Activated T-helper 9 cell treated with anti-CD3 and anti-CD28 coated beads, Interleukin-2, amount 50 U/mL, for 16 hours (primary cell): Measurements from ENCODE around the gene CPNE6.
A peak's percentile ranks its signal among the peaks of the same experiment; 100 is the strongest.

Experiments
- DNase-seq: peaks from one replicate; pipeline ENCODE4 v3.0.0-alpha.2; 2020; ENCODE audit warnings: low read depth

Gene CPNE6

DNA sequence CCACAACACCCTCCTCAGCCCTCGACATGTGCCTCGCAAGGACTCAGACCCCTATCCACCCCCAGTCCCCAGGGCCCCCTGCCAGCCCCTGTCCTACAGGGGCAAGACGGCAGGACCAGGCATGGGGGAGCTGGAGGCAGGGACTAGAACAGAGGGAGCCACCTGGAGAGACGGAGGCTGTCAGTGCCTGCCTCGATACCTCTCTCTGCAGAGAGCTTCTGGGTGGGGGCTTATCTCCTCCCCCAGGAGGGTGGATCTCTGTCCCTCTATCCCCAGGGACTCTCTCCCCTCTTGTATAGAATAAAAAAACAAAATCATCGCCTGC, 2.0 kb upstream of the CPNE6 start:
- no peak for DNase-seq

DNA sequence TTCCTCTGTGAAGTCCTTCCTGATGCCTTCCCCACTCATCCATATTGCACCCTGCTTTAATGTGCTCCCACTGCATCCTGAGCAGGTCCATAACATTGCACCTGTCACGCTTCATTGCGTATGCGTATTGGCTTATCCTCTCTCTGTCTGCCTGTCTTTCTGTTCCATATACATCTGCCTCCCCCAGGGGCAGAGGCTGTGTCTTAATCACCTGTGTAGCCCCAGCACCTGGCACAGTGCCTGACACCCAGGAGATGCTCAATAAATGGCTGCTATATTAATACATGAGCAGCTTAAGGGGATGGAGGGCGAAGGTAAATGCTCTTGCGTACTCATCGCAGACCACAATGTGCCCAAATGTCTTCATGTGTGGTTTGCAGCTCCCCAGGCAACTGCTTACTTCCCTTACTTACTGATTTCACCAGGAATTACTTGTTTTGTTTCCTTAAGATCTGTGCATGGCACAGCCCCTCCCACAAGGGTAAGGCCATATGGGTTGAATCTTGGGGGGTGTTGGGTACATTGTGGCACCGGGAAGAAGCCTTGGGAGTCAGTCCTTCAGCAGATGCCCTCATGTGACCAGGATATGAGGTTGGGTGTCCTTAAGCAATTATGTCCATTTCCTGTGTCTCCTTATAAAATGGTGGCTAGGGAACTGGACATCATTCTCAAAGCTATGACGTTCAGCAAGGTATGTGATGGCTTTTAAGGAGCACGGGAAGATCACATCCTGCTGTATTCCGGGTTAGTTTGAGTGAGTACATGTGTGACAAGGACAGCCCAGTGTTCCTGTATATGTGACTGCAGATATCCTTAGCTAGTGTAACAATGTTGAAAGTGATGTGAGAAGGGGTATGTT, 848 bp upstream of the CPNE6 start:
- DNase-seq: no peak

DNA sequence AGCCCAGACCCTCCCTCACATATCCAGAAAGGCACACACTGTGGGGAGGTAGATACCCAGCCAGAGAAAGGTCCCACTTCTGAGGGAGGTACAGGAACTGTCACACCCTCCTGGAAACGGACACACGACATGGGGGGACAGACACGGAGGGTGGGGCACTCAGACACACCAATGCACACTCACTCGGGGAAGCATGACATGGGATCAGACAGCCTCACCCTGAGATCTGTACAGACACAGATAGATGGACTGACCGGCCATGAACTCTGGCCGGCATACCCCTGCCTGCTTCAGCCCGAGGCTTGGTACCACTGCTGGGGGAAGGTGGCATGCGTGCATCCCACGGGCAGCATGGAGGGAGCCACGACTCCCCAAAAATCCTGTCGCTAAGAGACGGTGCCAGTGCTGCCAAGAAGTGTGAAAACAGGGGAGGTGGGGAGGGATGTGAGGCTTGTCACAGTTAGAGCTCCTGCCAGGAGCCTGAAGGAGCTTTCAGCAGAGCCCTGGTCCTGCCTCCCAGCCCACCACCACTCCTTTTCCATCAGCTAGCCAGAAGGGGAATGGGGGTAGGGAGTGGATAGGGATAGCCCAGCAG, 571 bp downstream of the CPNE6 start:
- no peak for DNase-seq

DNA sequence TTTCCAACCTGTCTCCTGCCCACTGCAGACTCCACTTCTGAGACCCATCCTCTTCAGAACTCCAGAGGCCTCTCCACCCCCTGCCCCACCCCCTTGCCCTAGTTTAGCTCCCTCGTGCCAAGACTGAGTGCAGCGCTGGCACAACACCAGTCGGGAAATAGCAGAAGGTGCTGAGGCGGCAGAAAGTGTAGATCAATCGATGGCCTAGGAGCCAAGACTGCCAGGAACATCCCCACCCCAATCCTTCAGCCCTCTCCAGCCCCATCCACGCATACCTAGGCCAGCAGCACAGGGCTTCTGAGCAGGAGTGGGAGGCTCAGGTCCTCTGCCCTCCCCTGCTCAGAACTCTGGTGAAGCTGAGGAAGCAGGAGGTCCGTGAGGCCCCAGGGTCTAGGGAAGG, 1.1 kb downstream of the CPNE6 start:
- DNase-seq: no peak

DNA sequence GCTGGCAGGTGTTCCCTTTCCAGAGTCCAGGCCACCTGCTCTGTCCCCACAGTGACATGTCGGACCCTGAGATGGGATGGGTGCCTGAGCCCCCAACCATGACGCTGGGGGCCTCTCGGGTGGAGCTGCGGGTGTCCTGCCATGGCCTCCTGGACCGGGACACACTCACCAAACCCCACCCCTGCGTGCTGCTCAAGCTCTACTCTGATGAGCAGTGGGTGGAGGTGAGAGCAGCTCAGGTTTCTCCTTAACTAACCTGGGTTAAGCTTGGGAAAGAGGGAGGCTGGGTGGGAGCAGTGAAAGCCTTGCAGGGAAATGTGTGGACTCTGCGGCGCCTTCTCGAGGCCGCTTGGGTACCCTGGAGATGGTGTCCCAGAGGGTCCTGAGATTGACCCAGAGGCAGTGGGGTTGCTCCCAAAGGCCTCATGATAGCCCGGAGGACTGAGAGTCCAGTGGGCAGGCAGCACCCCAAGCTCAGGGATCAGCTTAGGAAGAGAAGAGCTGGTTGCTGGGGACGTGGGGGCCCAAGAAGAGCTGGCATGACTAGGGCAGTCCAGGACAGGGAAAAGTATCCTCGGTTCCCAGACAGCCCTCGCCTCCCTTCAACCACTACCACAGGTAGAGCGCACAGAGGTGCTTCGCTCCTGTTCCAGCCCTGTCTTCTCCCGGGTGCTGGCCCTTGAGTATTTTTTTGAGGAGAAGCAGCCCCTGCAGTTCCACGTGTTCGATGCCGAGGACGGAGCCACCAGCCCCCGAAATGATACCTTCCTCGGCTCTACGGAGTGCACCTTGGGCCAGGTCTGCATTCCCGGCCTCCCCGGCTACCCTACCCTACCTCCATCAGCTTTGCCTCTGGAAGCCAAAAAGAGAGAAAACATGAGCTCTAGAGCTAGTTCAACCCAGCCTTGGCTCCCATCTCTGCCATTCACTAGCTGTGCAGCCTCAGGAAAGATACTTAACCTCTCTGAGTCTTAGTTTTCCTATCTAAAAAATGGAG, 1.8 kb downstream of the CPNE6 start:
- DNase-seq: no peak

DNA sequence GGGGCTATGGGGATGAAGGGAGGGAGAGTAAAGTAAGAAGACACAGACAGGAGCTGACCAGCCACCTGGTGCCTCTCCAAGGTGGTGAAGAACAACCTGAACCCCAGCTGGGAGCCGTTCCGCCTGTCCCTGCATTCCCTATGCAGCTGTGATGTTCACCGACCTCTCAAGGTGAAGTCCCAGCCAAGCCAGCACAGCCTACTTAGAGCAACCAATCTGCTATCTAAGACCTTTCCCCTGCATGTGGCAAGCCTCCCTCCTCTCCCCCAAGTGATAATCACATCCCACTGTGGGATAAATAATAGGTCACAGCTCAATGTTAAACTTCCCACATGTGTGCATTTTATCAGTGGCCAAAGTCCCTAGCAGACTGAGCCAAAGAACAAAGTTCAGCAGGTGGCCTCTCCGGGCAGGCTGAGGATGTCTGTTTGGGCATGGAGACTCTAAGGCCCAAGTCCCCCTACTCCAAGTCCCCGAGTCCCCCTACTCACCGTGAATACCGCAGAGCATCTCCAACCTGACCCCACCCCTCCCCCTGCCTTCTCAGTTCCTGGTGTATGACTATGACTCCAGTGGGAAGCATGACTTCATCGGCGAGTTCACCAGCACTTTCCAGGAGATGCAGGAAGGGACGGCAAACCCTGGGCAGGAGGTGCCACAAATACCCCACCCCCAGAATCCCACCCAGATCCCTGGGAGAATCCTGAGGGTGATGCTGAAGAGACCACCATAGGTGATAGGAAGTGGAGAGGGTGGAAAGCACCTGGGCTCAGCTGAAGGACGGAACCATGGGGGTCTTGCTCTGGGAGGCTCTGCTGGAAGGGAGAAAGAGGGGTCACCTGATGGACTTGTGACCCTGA, 3.5 kb downstream of the CPNE6 start:
- no peak for DNase-seq

DNA sequence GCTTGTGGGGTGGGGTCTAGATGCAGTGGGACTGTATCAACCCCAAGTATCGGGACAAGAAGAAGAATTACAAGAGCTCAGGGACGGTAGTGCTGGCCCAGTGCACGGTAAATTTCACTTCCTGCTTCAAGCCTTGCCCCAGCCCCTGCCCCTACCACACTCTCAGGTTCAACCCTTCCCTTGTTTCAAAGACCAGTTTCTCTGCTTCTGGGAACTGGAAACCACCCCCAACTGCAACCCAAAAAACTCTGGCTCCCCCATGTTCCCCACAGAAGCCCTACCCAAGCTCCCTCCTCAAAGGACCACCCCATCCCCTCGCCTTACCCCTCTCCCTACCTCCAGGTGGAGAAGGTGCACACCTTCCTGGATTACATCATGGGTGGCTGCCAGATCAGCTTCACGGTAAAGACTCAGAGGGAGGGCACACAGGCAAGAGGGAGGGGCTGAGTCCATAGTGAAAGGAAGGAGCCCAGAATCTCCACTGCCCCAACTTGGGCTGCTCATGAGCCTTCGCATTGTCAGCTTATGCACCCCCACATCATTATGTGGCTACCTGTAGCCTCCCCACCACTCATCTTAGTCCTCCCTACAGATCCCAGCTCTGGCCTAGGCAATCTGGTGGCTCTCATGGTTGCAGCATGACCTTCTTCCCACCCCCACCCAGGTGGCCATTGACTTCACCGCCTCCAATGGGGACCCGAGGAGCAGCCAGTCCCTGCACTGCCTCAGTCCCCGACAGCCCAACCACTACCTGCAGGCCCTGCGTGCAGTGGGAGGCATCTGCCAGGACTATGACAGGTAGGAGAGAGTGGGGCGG, 4.3 kb downstream of the CPNE6 start:
- DNase-seq: no peak

DNA sequence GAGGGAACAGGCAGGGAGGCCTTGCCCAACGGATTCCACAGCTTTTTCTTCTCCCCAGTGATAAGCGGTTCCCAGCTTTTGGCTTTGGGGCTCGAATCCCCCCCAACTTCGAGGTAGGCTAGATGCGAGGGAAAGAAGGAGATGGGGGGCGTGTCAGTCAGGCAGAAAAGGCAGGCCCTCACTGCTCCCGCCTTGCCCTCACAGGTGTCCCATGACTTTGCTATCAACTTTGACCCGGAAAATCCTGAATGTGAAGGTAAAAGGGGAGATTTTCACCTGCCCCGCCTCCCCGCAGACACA, 4.9 kb downstream of the CPNE6 start:
- DNase-seq: no peak

DNA sequence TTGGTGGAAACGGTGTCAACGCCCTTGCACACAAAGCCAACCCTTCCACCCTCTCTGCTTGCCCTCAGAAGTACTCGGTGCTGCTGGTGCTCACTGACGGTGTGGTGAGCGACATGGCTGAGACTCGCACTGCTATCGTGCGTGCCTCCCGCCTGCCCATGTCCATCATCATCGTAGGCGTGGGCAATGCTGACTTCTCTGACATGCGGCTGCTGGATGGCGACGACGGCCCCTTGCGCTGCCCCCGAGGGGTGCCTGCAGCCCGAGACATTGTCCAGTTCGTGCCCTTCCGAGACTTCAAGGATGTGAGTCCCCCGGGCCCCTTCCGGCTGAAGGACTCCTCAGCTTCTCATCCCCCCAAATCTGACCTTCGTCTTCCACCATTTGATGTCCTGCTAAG, 5.7 kb downstream of the CPNE6 start:
- DNase-seq: no peak

DNA sequence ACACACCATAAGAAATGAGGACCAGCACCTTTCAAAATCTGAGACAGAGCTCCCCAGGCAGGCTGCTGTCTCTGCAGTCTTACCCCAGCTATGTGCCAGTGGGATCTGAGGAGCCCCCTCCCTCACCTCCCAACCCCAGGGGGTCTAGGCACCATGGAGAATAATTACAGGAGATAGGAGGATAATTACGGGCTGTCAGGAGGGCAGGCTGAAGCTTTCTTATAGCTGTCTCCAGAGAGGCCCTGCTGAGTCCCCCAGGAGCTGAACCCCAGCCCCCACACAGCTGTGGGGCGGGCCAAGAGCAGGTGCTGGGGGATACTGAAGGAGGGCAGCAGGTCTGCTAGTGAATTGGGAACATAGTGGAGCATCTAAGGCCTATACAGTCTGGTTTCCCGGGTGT, 6.8 kb downstream of the CPNE6 start:
- DNase-seq: no peak

DNA sequence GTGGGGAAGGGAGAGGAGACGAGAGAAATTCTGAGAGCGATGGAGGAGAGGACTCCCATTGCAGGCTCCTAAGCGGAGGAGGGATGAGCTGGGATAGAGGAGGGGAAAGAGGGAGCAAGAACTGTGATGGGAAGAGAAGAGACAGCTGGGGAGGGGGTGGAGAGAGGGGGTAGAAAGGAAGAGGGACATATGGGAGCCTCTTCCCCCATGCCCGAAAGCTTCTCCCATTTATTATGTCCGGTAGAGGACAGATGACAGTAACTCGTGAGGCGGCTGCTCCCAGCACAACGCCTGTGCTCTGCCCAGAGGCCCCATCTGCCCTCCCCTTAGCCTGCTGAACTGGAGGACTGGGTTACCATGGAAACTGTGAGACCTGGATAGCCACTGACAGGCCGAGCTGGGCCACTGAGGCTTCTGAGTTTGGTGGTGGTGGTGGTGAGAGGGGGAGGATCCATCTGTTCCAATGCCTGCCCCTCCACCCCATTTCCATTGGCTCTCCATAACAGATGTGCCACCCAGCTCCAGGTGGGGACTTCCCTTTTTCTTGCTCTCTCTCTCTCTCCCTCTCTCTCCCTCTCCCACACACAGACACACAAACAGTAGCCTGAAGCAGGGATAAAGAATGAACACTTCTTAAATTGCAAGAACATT, 8.3 kb downstream of the CPNE6 start:
- no peak for DNase-seq

DNA sequence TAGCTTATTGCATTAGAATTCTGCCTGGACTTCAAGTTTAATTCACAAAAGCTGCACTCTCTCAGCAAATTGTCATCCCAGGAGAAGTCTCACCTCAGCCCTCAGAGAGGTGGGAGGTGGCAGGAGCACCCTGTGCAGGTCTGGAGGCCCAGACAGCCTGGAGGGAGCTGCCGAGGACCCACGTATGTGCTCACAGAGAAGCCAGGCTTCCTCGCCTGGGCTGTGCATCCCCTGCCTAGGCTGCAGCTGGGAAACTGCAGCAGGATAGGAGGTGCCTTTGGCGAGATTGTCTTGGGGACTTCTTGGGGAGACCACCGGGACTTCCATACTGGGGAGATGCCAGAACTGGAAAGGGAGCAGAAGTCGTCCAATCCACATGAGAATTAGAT, 8.8 kb downstream of the CPNE6 start:
- no peak for DNase-seq

DNA sequence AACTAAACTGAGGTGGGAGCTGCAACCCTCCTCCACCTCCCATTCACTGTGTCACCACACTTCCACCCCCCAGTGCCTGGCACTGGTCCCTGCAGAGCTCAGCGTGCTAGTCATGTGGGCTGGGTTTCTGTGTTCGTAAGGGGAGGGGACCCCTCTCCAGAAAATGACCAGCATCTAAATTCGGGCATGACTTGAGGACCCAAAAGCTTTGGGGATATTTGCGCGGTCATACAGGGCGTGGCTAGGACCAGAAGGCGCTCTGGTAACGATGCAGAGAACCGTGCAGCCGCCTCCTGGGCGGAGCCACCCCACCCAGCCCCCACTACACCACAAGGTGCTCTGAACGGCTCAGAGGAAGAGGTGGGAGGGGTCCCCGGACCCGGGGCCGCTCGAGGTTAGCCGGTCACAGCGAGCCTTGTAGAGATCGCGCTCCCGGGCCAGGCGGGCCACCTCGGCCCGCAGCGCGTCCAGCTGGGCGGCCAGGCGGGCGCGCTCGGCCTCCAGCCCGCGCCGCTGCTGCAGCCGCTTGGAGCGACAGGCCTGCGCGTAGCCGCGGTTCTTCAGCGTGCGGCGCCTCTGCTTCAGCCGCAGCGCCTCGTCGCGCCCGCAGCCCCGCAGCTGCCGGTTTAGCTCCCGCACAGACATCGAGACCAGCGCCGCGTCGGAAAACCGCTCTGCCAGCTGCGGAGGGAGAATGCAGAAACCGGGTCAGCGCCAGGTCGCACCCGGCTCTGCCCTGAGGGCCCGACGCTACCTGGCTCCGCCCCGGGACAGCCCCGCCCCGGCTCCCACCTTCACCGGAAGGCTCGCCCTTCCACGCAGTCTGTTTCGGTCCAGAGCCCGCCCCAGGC, 9.8 kb downstream of the CPNE6 start:
- DNase-seq: peak; percentile 58

DNA sequence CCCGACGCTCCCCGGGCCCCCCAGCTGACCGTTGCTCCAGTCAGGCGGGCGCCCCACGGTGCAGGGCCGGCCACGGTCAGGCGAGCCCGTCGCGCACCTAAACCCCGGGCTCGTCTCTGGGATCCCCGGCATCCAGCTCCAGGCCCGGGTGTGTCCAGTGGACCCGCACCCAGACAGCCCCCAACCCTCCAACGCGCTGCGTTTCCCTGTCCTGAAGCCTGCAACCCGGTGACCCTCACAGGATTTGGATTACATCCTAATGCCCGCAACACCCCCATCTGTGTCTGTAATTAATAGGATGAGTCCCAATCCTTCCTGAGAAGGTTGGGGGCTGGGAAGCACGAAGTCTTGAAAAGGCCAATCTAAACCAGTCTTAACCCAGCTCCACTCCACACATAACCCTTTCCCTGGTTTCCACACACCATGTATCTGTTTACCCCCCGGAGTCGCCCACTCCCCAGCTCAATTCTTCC, 10.4 kb downstream of the CPNE6 start:
- no peak for DNase-seq

DNA sequence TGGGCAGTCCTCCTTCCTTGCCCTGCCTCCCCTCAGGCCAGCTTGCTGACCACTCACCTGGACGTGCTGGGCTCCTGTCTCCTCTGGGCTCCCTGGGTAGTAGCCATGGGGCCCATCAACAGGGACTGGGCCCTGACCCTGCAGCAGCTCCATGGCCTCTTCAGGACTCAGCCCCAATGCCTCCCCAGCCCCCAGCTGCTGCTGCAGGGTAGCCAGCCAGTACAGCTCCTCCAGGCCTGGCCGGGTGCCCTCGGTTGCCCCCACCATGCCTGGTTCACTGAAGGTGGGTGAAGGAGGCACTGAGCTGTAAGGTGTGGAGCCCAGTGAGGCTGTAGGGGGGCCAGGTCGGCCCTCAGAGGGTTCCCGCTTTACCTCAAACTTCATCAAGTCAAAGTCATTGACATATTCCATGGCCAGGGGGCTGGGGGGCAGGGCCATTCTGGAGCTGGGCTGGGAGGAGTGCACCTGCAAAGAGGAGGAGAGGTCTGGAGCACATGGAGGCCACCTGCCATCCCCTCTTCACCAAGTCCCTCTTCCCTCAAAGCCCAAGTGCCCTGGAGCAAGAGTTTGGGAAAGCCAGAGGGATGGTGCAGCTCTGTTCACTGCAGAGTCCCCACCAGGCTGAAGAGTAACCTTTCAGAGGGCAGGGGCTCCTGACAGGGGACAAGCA, 11.2 kb downstream of the CPNE6 start:
- no peak for DNase-seq

DNA sequence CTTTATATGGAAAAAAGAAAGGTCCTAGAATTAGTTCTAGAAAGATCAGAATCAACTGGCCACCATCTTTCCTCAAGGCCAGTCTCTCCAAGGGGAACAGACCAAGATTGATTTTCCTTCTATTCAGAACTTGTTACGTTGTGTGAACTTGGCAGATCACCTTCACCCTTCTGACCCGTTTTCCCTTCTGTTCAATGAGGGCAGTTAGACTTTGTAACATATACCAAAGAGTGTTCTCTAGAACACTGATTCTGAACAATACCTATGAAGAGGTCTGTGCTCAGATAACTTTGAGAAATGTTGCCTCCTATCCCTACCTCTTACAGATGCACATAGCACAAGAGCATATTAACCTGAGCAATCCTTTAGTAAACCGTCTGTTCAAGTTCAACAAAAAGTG, 12.1 kb downstream of the CPNE6 start:
- DNase-seq: no peak

DNA sequence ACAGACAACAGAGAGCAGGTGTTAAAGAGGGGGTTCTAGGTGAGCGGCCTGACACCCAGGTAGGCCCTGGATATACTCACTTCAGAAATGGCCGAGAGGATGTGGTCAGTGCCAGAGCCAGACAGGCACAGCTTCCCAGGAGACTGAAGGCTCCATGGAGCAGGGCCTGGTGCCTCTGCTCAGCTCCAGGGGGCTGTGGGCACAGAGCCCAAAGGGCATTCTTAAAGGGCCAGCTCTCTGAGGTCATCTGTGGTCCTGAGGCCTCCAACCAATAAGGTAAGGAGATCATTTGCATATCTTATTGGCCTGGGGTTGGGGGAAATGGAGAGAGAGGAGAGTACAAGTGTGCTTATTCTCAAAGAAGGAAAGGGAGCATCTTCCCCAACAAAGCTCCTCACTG, 13.1 kb downstream of the CPNE6 start:
- no peak for DNase-seq

DNA sequence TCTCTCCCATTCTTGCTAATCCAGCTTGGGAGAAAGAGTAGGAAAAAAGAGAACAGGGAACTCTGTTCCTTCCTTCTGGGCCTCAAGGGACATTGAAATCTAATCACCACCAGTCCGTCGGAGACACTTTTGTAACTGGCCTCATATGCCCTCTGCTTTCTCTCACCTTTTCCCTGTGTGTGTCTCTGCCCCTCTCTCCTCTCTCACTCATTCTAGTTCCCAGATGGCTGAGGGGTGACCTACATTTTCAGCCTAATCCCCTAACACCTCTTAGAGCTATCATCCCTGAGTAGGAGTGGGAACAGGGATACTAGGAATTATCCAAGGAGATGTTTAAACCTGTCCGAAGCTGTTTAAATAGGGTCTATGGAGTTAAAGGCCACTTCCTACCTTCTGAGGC, 13.9 kb downstream of the CPNE6 start:
- DNase-seq: no peak
